Upper lobe of left lung (tissue), 6 donors: Measurements from ENCODE around the gene RIN1. TPM values are rescaled to one million over a fixed set of nuclear protein-coding genes. Genes with fewer than 3 reads are reported as not detected.
A peak's percentile ranks its signal among the peaks of the same experiment; 100 is the strongest.

Source experiments
- ATAC-seq, 2 donors: fragments of 200-7000 bp; cut with Tn5 transposase; one replicate each; pipeline ENCODE4 v1.9.1; 2022; ENCODE audit warnings: mild to moderate bottlenecking in 2 of 2, moderate library complexity in 2 of 2; ENCODE audit not compliant: low FRiP score in 2 of 2
- DNase-seq, 2 donors: peaks; one replicate each; pipeline ENCODE4 v3.0.0-alpha.2; 2019 to 2020
- H3K27ac ChIP-seq, 4 donors: fragments of 200-600 bp; sonication (generic); one replicate each; pipeline ENCODE4 v1.5.1; 2016 to 2019
- H3K27me3 ChIP-seq, 4 donors: fragments of 200-600 bp; sonication (generic); one replicate each; pipeline ENCODE4 v1.5.1; 2017 to 2019
- H3K36me3 ChIP-seq, 4 donors: fragments of 200-600 bp; sonication (generic); one replicate each; pipeline ENCODE4 v1.5.1; 2016 to 2019
- H3K4me1 ChIP-seq, 4 donors: fragments of 200-600 bp; sonication (generic); one replicate each; pipeline ENCODE4 v1.5.1; 2018 to 2019
- H3K4me3 ChIP-seq, 4 donors: fragments of 200-600 bp; sonication (generic); one replicate each; pipeline ENCODE4 v1.5.1; 2017 to 2019; ENCODE audit warnings: mild to moderate bottlenecking in 2 of 4, moderate library complexity in 1 of 4
- H3K9me3 ChIP-seq, 4 donors: fragments of 200-600 bp; sonication (generic); one replicate each; pipeline ENCODE4 v1.5.1; 2018 to 2019
- CTCF ChIP-seq, 6 experiments: fragments of 450-650 bp in 4 of 6; fragments of 200-600 bp in 2 of 6; sonication (generic) in 2 of 6; IDR thresholded peaks; one replicate each; pipeline ENCODE4 v1.5.1; 2016 to 2019; ENCODE audit warnings: antibody characterized with exemption in 6 of 6
- EP300 ChIP-seq, 4 donors: sonication (generic); formaldehyde crosslinking; IDR thresholded peaks; one replicate each; pipeline ENCODE4 v1.5.1; 2017; ENCODE audit warnings: antibody characterized with exemption in 4 of 4, control low read depth in 2 of 4
- POLR2A ChIP-seq, 4 donors: fragments of 450-650 bp; IDR thresholded peaks; one replicate each; pipeline ENCODE4 v1.5.1; 2016 to 2017; ENCODE audit warnings: antibody characterized with exemption in 4 of 4, mild to moderate bottlenecking in 2 of 4
- POLR2AphosphoS5 ChIP-seq, 2 donors: sonication (generic); formaldehyde crosslinking; IDR thresholded peaks; one replicate each; pipeline ENCODE4 v1.5.1; 2017; ENCODE audit warnings: antibody characterized with exemption in 2 of 2
- WGBS, 2 donors: methylation state at CpG; one replicate each; pipeline ENCODE4 v1.1.5; 2017 to 2018; 5-methylcytosine and 5-hydroxymethylcytosine counted together
- total RNA-seq, 6 donors: library from RNA; depleted of rRNA in 4 of 6; stranded (reverse); fragments of >200 nt in 4 of 6; gene quantifications; one replicate each; pipeline versions ENCODE4 v1.1.0 to v1.2.1, GENCODE V29; 2016 to 2021
- donor health status: DM: no; HTN: no; CAD: no; lungs with moderate emphysema.
- donor health status: DM: no; HTN: yes; CAD: no; lungs with severe emphysema.

The RIN1 gene
- total RNA-seq, 6 donors from 2014 or later, result 5.2 to 19.0 (median 8.9) TPM

GRCh38 chr11:66349084-66349386 lies 12.8 kb upstream of the RIN1 start:
- no peaks in the 10 kb centered on the region for H3K9me3 ChIP-seq
- WGBS, 2 donors, result 45 to 60% methylated on average over 2 of the region's 2 CpGs
- peak overlapping the region in 3 of 4 donors; percentile 6 to 89 (median 35) for H3K27ac ChIP-seq
- no peaks in the 10 kb centered on the region for H3K36me3 ChIP-seq
- peaks cover 27 to 47% (median 35%) of the 10 kb centered on the region in 4 donors for H3K4me1 ChIP-seq
- DNase-seq (no peak), ATAC-seq (no peak)
- TF ChIP-seq POLR2AphosphoS5 (IDR thresholded peaks at IDR 0.05), result no peak
- TF ChIP-seq POLR2A (IDR thresholded peaks at IDR 0.05), result no peak
- TF ChIP-seq CTCF (IDR thresholded peaks at IDR 0.05), result no peak
- TF ChIP-seq EP300 (IDR thresholded peaks at IDR 0.05), result no peak
- H3K4me3 ChIP-seq, result peak overlapping the region in 2 of 4 donors; percentile 74 to 98
- H3K27me3 ChIP-seq, result no peaks in the 10 kb centered on the region

- H3K9me3 ChIP-seq, result no peaks in the 10 kb centered on the region
- peak within 1 kb of the TSS; percentile 74 to 98 (median 86) for H3K4me3 ChIP-seq
- DNase-seq (peak; percentile 83 to 95), ATAC-seq (peak; percentile 66 to 78)
- H3K36me3 ChIP-seq, result peaks cover 0 to 3% (median 1%) of the 10 kb centered on the region in 4 donors
- 0 to 1% methylated on average over 13 to 36 of the region's 101 CpGs for WGBS, 2 donors
- TF ChIP-seq POLR2AphosphoS5 (IDR thresholded peaks at IDR 0.05) (peak; percentile 42 to 49), POLR2A (IDR thresholded peaks at IDR 0.05) (peak in 1 of 4 donors; percentile 66), CTCF (IDR thresholded peaks at IDR 0.05) (no peak)
- peak within 1 kb of the TSS; percentile 78 to 89 (median 88) for H3K27ac ChIP-seq
- no peaks in the 10 kb centered on the region for H3K27me3 ChIP-seq
- H3K4me1 ChIP-seq, result peaks cover 36 to 56% (median 46%) of the 10 kb centered on the region in 4 donors
Observed at GRCh38 chr11:66347425-66348276, 11.4 kb upstream of the RIN1 start, which contains the start of gene B4GAT1. TSS of gene B4GAT1 (minus strand) at chr11:66347629. CDS start at chr11:66347545, 84 bp downstream.

- peak overlapping the region; percentile 74 to 98 (median 86) for H3K4me3 ChIP-seq
- no peak for ATAC-seq
Observed at GRCh38 chr11:66346476-66347424, 10.5 kb upstream of the RIN1 start.

GRCh38 chr11:66345316-66345649 lies 9.0 kb upstream of the RIN1 start:
- H3K27ac ChIP-seq, result peak overlapping the region; percentile 88 to 89 (median 89)
- 5 to 31% methylated on average over 2 to 7 of the region's 7 CpGs for WGBS, 2 donors
- peak overlapping the region; percentile 74 to 98 (median 86) for H3K4me3 ChIP-seq
- H3K36me3 ChIP-seq, result peaks cover 13 to 27% (median 22%) of the 10 kb centered on the region in 4 donors
- peaks cover 36 to 51% (median 46%) of the 10 kb centered on the region in 4 donors for H3K4me1 ChIP-seq
- ATAC-seq, result peak in 1 of 2 donors; percentile 24
- H3K27me3 ChIP-seq, result no peaks in the 10 kb centered on the region
- no peaks in the 10 kb centered on the region for H3K9me3 ChIP-seq
- TF ChIP-seq CTCF (IDR thresholded peaks at IDR 0.05), result no peak
- no peak for DNase-seq

More at GRCh38 chr11:66346476-66347424, 10.5 kb upstream of the RIN1 start:
- H3K36me3 ChIP-seq, result peaks cover 0 to 12% (median 7%) of the 10 kb centered on the region in 4 donors
- no peaks in the 10 kb centered on the region for H3K9me3 ChIP-seq
- H3K4me1 ChIP-seq, result peaks cover 36 to 56% (median 46%) of the 10 kb centered on the region in 4 donors
- 46 to 47% methylated on average over 21 to 38 of the region's 68 CpGs for WGBS, 2 donors
- TF ChIP-seq POLR2AphosphoS5 (IDR thresholded peaks at IDR 0.05) (no peak), EP300 (IDR thresholded peaks at IDR 0.05) (no peak)
- DNase-seq, result peak in 1 of 2 donors; percentile 87
- no peaks in the 10 kb centered on the region for H3K27me3 ChIP-seq
- H3K27ac ChIP-seq, result peak overlapping the region; percentile 78 to 89 (median 88)
